ENCODE results near the gene RALGPS1. TPM values are rescaled to one million over a fixed set of nuclear protein-coding genes. Genes with fewer than 3 reads are reported as not detected.
A peak's percentile ranks its signal among the peaks of the same experiment; 100 is the strongest.

Gene RALGPS1
- total RNA-seq, 2 donors from 2014 or later = 7.6 to 18.5 TPM

- DNase-seq (ENCODE audit: low spot score) (no peak), ATAC-seq (ENCODE audit: insufficient number of reproducible peaks, low FRiP score, low read depth) (no peak)
- peak overlapping the region; percentile 21 to 81 for H3K27ac ChIP-seq
- H3K9me3 ChIP-seq = no peaks in the 10 kb centered on the region
- no peak overlapping the region for H3K4me3 ChIP-seq
- no peaks in the 10 kb centered on the region for H3K27me3 ChIP-seq (replicated peaks; ENCODE audit: insufficient read depth)
- peaks cover 9 to 25% of the 10 kb centered on the region in 2 donors for H3K4me1 ChIP-seq (ENCODE audit: control insufficient read depth in 1 of 2, low read depth in 2 of 2)
- no peaks in the 10 kb centered on the region for H3K36me3 ChIP-seq
- no peak for TF ChIP-seq CTCF (IDR thresholded peaks at IDR 0.05)
Measured at GRCh38 chr9:127223266-127223665, 308.7 kb downstream of the RALGPS1 start.

GRCh38 chr9:127223810-127224177, 309.2 kb downstream of the RALGPS1 start:
- Histone ChIP-seq H3K4me1 (ENCODE audit: control insufficient read depth in 1 of 2, low read depth in 2 of 2) (peaks cover 9 to 27% of the 10 kb centered on the region in 2 donors), H3K27ac (peak overlapping the region; percentile 81 to 88), H3K36me3 (no peaks in the 10 kb centered on the region), H3K9me3 (no peaks in the 10 kb centered on the region), H3K4me3 (peak overlapping the region; percentile 77), H3K27me3 (replicated peaks; ENCODE audit: insufficient read depth) (no peaks in the 10 kb centered on the region)
- no peak for TF ChIP-seq CTCF (IDR thresholded peaks at IDR 0.05)
- no peak for DNase-seq (ENCODE audit: low spot score)
- ATAC-seq (ENCODE audit: insufficient number of reproducible peaks, low FRiP score, low read depth) = no peak

- Histone ChIP-seq H3K9me3 (no peaks in the 10 kb centered on the region), H3K4me1 (ENCODE audit: control insufficient read depth in 1 of 2, low read depth in 2 of 2) (peaks cover 9 to 33% of the 10 kb centered on the region in 2 donors), H3K27ac (peak overlapping the region; percentile 81 to 88), H3K27me3 (replicated peaks; ENCODE audit: insufficient read depth) (no peaks in the 10 kb centered on the region), H3K36me3 (no peaks in the 10 kb centered on the region), H3K4me3 (peak overlapping the region; percentile 77)
- peak; percentile 42 for TF ChIP-seq CTCF (IDR thresholded peaks at IDR 0.05)
- DNase-seq (ENCODE audit: low spot score) (peak; percentile 83), ATAC-seq (ENCODE audit: insufficient number of reproducible peaks, low FRiP score, low read depth) (peak; percentile 52)
Measured at GRCh38 chr9:127224178-127224882, 309.7 kb downstream of the RALGPS1 start.

- H3K27ac ChIP-seq = peak overlapping the region; percentile 81 to 88
- peak; percentile 70 for ATAC-seq (ENCODE audit: insufficient number of reproducible peaks, low FRiP score, low read depth)
- peaks cover 12 to 41% of the 10 kb centered on the region in 2 donors for H3K4me1 ChIP-seq (ENCODE audit: control insufficient read depth in 1 of 2, low read depth in 2 of 2)
Measured at GRCh38 chr9:127224883-127225739, 310.5 kb downstream of the RALGPS1 start.

More at GRCh38 chr9:127224883-127225739, 310.5 kb downstream of the RALGPS1 start:
- Histone ChIP-seq H3K27me3 (replicated peaks; ENCODE audit: insufficient read depth) (no peaks in the 10 kb centered on the region), H3K4me3 (peak overlapping the region; percentile 88), H3K9me3 (no peaks in the 10 kb centered on the region), H3K36me3 (no peaks in the 10 kb centered on the region)
- peak; percentile 97 for DNase-seq (ENCODE audit: low spot score)
- TF ChIP-seq CTCF (IDR thresholded peaks at IDR 0.05) = no peak
